Measurements from ENCODE around the gene LRTM2. TPM values are rescaled to one million over a fixed set of nuclear protein-coding genes. Genes with fewer than 3 reads are reported as not detected.

The LRTM2 gene
- total RNA-seq, 1 experiment from 2014 or later, result not detected

- no peak overlapping the region for H3K27ac ChIP-seq
- DNase-seq, result no peak
- TF ChIP-seq, protein P1, sequence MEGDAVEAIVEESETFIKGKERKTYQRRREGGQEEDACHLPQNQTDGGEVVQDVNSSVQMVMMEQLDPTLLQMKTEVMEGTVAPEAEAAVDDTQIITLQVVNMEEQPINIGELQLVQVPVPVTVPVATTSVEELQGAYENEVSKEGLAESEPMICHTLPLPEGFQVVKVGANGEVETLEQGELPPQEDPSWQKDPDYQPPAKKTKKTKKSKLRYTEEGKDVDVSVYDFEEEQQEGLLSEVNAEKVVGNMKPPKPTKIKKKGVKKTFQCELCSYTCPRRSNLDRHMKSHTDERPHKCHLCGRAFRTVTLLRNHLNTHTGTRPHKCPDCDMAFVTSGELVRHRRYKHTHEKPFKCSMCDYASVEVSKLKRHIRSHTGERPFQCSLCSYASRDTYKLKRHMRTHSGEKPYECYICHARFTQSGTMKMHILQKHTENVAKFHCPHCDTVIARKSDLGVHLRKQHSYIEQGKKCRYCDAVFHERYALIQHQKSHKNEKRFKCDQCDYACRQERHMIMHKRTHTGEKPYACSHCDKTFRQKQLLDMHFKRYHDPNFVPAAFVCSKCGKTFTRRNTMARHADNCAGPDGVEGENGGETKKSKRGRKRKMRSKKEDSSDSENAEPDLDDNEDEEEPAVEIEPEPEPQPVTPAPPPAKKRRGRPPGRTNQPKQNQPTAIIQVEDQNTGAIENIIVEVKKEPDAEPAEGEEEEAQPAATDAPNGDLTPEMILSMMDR (conservative IDR thresholded peaks at IDR 0.05), result no peak
- TF ChIP-seq EZH2 (IDR thresholded peaks at IDR 0.05; ENCODE audit: low read depth), result no peak
- no peaks in the 10 kb centered on the region for H3K4me1 ChIP-seq (replicated peaks; ENCODE audit: insufficient read depth)
- no peak overlapping the region for H2AFZ ChIP-seq
- BruUV-seq (replicated peaks), result no TSS peak
- no peaks in the 10 kb centered on the region; the same call in 1 of the 2 replicates for H4K20me1 ChIP-seq (ENCODE audit: insufficient read depth)
- no peaks in the 10 kb centered on the region for H3F3A ChIP-seq (ENCODE audit: insufficient read depth, low read depth)
- no peaks in the 10 kb centered on the region for H3K79me2 ChIP-seq (ENCODE audit: low read depth)
- H3K9me2 ChIP-seq (ENCODE audit: insufficient read depth), result no peaks in the 10 kb centered on the region
- no peak overlapping the region for H3K4me2 ChIP-seq
- intact Hi-C loops (cut with micrococcal nuclease; ENCODE audit: unreplicated experiment), result no loop called here
- H3K9me3 ChIP-seq (ENCODE audit: insufficient read depth, low read depth), result no peaks in the 10 kb centered on the region
- H3K27me3 ChIP-seq (ENCODE audit: insufficient read depth, low read depth), result peaks cover 94% of the 10 kb centered on the region
- CTCF ChIA-PET, result no interaction called here
- POLR2A ChIA-PET (ENCODE audit: unreplicated experiment), result no interaction called here
- H3K36me3 ChIP-seq (ENCODE audit: low read depth), result no peaks in the 10 kb centered on the region
- no peak overlapping the region for H3K4me3 ChIP-seq
These were observed 24.5 kb downstream of the LRTM2 start for GRCh38 chr12:1844661-1845409.

DNA sequence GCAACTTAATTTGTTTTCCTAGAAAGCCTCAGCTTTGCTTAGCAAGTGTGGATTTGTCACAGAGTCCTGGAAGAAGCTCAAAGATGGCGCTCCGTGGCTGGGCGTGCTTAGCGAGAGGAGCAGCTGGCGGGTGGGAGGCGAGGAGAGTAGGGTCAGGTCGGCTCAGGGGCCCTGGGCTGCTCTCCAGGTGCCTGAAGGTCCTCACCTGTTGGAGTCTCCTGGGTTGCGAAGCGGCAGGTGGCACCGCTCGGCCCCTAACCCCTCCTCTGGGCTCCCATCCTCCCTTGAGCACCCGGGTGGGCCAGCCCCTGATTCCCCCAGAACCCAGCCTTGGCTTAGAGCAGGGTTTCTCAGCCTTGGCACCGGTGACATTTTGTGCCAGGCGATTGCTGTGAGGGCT lies 25.1 kb downstream of the LRTM2 start:
- Histone ChIP-seq H3K9me2 (ENCODE audit: insufficient read depth) (no peaks in the 10 kb centered on the region), H2AFZ (no peak overlapping the region), H3K4me3 (no peak overlapping the region), H3F3A (ENCODE audit: insufficient read depth, low read depth) (no peaks in the 10 kb centered on the region), H3K4me2 (no peak overlapping the region), H3K36me3 (ENCODE audit: low read depth) (no peaks in the 10 kb centered on the region), H3K27me3 (ENCODE audit: insufficient read depth, low read depth) (peaks cover 97% of the 10 kb centered on the region), H3K9me3 (ENCODE audit: insufficient read depth, low read depth) (no peaks in the 10 kb centered on the region), H3K79me2 (ENCODE audit: low read depth) (no peaks in the 10 kb centered on the region), H3K4me1 (replicated peaks; ENCODE audit: insufficient read depth) (no peaks in the 10 kb centered on the region), H3K27ac (no peak overlapping the region), H4K20me1 (ENCODE audit: insufficient read depth) (no peaks in the 10 kb centered on the region; the same call in 1 of the 2 replicates)
- ChIA-PET POLR2A (ENCODE audit: unreplicated experiment) (no interaction called here), CTCF (no interaction called here)
- no TSS peak for BruUV-seq (replicated peaks)
- TF ChIP-seq, protein P1 (conservative IDR thresholded peaks at IDR 0.05), result no peak
- no peak for TF ChIP-seq EZH2 (IDR thresholded peaks at IDR 0.05; ENCODE audit: low read depth)
- no peak for DNase-seq
- intact Hi-C loops (cut with micrococcal nuclease; ENCODE audit: unreplicated experiment), result no loop called here

DNA sequence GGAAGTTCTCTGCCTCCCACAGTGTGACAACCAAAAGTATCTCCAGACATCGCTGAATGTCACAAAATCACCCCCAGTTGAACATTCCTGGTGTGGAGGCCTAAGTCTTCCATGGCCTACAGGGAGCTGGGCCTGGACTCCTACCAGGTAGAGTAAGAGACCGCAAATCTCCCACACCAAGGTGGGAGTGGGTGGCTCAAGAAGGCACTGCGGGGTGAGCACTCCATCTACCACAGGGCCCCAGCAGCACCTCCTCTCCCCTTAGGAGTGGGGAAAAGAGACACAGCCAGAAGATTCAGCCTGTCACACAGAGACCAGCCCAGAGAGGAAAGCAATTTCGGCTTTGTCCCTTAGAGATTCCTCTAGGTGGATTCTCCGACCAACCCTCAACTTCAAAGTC lies 25.5 kb downstream of the LRTM2 start:
- TF ChIP-seq, protein P1 (conservative IDR thresholded peaks at IDR 0.05), result no peak
- TF ChIP-seq EZH2 (IDR thresholded peaks at IDR 0.05; ENCODE audit: low read depth), result no peak
- no peaks in the 10 kb centered on the region for H3K4me1 ChIP-seq (replicated peaks; ENCODE audit: insufficient read depth)
- H3K9me3 ChIP-seq (ENCODE audit: insufficient read depth, low read depth), result no peaks in the 10 kb centered on the region
- POLR2A ChIA-PET (ENCODE audit: unreplicated experiment), result no interaction called here
- no peaks in the 10 kb centered on the region for H3K36me3 ChIP-seq (ENCODE audit: low read depth)
- intact Hi-C loops (cut with micrococcal nuclease; ENCODE audit: unreplicated experiment), result no loop called here
- no peaks in the 10 kb centered on the region for H3F3A ChIP-seq (ENCODE audit: insufficient read depth, low read depth)
- no TSS peak for BruUV-seq (replicated peaks)
- H4K20me1 ChIP-seq (ENCODE audit: insufficient read depth), result no peaks in the 10 kb centered on the region
- H2AFZ ChIP-seq, result no peak overlapping the region
- H3K27ac ChIP-seq, result no peak overlapping the region
- CTCF ChIA-PET, result no interaction called here
- no peak for DNase-seq
- H3K4me3 ChIP-seq, result no peak overlapping the region
- H3K27me3 ChIP-seq (ENCODE audit: insufficient read depth, low read depth), result peaks cover 97% of the 10 kb centered on the region
- H3K9me2 ChIP-seq (ENCODE audit: insufficient read depth), result no peaks in the 10 kb centered on the region
- H3K79me2 ChIP-seq (ENCODE audit: low read depth), result no peaks in the 10 kb centered on the region
- no peak overlapping the region for H3K4me2 ChIP-seq

Measured in PC-9 (cell line).